Limb (tissue), 2 donors: ENCODE measurements around the gene TBC1D3.
"Not testable (repeated sequence)": the region's sequence is repeated elsewhere in the genome, so short reads cannot be mapped to it uniquely, and the experiment has no call there.

Source experiments
- DNase-seq, 2 donors: peaks; one replicate each; pipeline ENCODE4 v3.0.0-alpha.2; 2016; ENCODE audit errors: extremely low spot score in 2 of 2

TBC1D3 gene

GRCh38 chr17:38192455-38192854, at the start of gene TBC1D3:
TBC1D3 (minus strand) TSS chr17:38192555; CDS start chr17:38191029, 1,526 bp downstream.
- not testable (repeated sequence) for DNase-seq

DNA sequence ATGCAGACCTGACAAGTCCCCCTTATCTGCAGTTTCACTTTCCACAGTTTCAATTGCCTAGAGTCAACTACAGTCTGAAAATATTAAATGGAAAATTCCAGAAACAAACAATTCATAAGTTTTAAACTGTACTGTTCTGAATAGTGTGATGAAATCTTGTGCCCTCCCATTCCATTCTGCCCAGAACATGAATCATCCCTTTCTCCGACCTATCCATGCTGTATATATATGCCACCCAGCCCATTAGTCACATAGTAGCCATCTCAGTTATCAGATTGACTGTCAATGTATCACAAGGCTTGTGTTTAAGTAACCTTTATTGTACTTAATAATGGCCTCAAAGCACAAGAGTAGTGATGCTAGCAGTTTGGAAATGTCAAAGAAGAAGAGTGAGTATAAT, 40.4 kb upstream of the TBC1D3 start:
- DNase-seq = not testable (repeated sequence)

DNA sequence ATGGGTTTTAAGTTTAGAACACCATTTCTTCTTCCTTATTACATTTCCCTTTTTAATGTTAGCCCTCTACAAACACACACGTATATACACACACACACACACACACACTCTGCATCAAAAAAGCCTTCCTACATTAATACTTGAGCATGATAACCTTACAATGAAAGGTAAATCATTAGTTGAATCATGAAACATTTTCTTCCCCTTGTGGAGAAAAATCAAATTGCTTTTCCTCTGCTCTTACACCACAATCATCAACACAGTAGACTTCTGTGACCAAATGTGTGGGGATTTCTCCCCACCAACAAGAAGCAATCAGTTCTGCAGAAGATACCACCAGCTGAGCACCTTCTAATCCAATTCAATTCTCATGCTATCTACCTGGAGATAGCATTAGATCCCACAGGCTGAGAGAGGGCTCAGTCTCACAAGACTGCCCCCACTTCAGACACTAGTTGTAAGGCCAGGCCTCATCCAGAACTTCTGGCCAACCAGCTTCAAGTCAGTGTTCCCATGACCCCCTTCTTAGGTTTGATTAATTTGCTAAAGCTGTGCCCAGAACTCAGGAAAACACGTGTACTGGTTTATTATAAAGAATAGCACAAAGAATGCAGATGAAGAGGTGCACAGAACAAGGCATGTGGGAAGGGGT, 33.6 kb upstream of the TBC1D3 start:
- not testable (repeated sequence) for DNase-seq

GRCh38 chr17:38220867-38221266, 28.5 kb upstream of the TBC1D3 start:
- not testable (repeated sequence) for DNase-seq

DNA sequence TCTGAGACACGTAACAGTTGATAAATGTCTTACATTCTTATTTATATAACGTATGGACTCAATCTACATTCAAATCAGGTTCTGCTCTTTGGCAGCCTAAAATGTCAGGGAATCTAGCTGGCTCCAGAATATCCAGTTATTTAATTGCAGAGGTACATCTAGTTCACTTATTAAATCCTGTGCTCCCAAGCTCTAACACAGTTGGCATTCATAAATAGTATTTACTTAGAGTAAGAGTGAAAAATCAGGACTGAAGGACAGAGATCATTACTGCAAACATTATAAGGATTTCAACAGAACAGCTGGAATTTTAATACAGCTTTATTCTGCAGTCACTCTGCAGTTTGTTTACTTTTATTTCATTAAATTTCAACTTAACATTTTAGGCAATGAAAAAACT, 7.9 kb upstream of the TBC1D3 start:
- not testable (repeated sequence) for DNase-seq

GRCh38 chr17:38134860-38135259, 57.5 kb downstream of the TBC1D3 start:
- DNase-seq = not testable (repeated sequence)
